ENCODE measurements around the gene CRYBG1.
"Not testable (repeated sequence)": the region's sequence is repeated elsewhere in the genome, so short reads cannot be mapped to it uniquely, and the experiment has no call there.

The CRYBG1 gene

GRCh38 chr6:106512968-106513574, 152.6 kb downstream of the CRYBG1 start:
- in situ Hi-C loops (cut with MboI; ENCODE audit: low pct_unique_long_range_greater_than_20kb, low sequenced_read_pairs, unreplicated experiment) = no loop called here
- TF ChIP-seq CTCF (IDR thresholded peaks at IDR 0.05; ENCODE audit: extremely low read depth, insufficient read depth, missing control alignments) = no peak
- no peak for DNase-seq (ENCODE audit: low spot score)

GRCh38 chr6:106513808-106514582, 153.5 kb downstream of the CRYBG1 start:
- in situ Hi-C loops (cut with MboI; ENCODE audit: low pct_unique_long_range_greater_than_20kb, low sequenced_read_pairs, unreplicated experiment) = no loop called here
- DNase-seq (ENCODE audit: low spot score) = peak; percentile 15
- no peak for TF ChIP-seq CTCF (IDR thresholded peaks at IDR 0.05; ENCODE audit: extremely low read depth, insufficient read depth, missing control alignments)

- no peak for TF ChIP-seq CTCF (IDR thresholded peaks at IDR 0.05; ENCODE audit: extremely low read depth, insufficient read depth, missing control alignments)
- no peak for DNase-seq (ENCODE audit: low spot score)
- in situ Hi-C loops (cut with MboI; ENCODE audit: low pct_unique_long_range_greater_than_20kb, low sequenced_read_pairs, unreplicated experiment) = no loop called here
Measured at GRCh38 chr6:106514583-106514885, 154.0 kb downstream of the CRYBG1 start.

- in situ Hi-C loops (cut with MboI; ENCODE audit: low pct_unique_long_range_greater_than_20kb, low sequenced_read_pairs, unreplicated experiment); DNase-seq (ENCODE audit: low spot score): not testable (repeated sequence)
Measured at GRCh38 chr6:106515582-106515981, 155.1 kb downstream of the CRYBG1 start.

- TF ChIP-seq CTCF (IDR thresholded peaks at IDR 0.05; ENCODE audit: extremely low read depth, insufficient read depth, missing control alignments) = no peak
- in situ Hi-C loops (cut with MboI; ENCODE audit: low pct_unique_long_range_greater_than_20kb, low sequenced_read_pairs, unreplicated experiment) = no loop called here
- no peak for DNase-seq (ENCODE audit: low spot score)
Measured at GRCh38 chr6:106516616-106517015, 156.1 kb downstream of the CRYBG1 start.

- no peak for DNase-seq (ENCODE audit: low spot score)
- in situ Hi-C loops (cut with MboI; ENCODE audit: low pct_unique_long_range_greater_than_20kb, low sequenced_read_pairs, unreplicated experiment) = no loop called here
- TF ChIP-seq CTCF (IDR thresholded peaks at IDR 0.05; ENCODE audit: extremely low read depth, insufficient read depth, missing control alignments) = no peak
Measured at GRCh38 chr6:106517706-106518105, 157.2 kb downstream of the CRYBG1 start.

GRCh38 chr6:106518748-106519147, 158.2 kb downstream of the CRYBG1 start:
- in situ Hi-C loops (cut with MboI; ENCODE audit: low pct_unique_long_range_greater_than_20kb, low sequenced_read_pairs, unreplicated experiment) = no loop called here
- DNase-seq (ENCODE audit: low spot score) = no peak
- no peak for TF ChIP-seq CTCF (IDR thresholded peaks at IDR 0.05; ENCODE audit: extremely low read depth, insufficient read depth, missing control alignments)

All from GM13977 (cell line).